ENCODE measurements around the gene FHL2. TPM values are rescaled to one million over a fixed set of nuclear protein-coding genes. Genes with fewer than 3 reads are reported as not detected.
A peak's percentile ranks its signal among the peaks of the same experiment; 100 is the strongest.

FHL2 gene
- polyA plus RNA-seq, 1 donor (not counting 4 experiments of a cell fraction or from before 2014, with no cell fraction given), result 132 TPM

GRCh38 chr2:105445498-105445897 is 46.6 kb upstream of the FHL2 start:
- DNase-seq (ENCODE audit: low read depth, low spot score) (no peak), FAIRE-seq (no peak)
- TF ChIP-seq EZH2 (IDR thresholded peaks at IDR 0.05; ENCODE audit: low read length) (no peak), CTCF (optimal IDR thresholded peaks at IDR 0.05 in 1 of 3, IDR thresholded peaks at IDR 0.05 in 1 of 3, conservative IDR thresholded peaks at IDR 0.05 in 1 of 3; ENCODE audit: extremely low read depth in 1 of 3, insufficient read depth in 2 of 3, low read length in 3 of 3) (no peak)
- Histone ChIP-seq H3K4me3 (ENCODE audit: control insufficient read depth in 2 of 3, extremely low read depth in 1 of 3, insufficient read depth in 2 of 3, low read depth in 1 of 3, low read length in 3 of 3) (no peak overlapping the region), H4K20me1 (ENCODE audit: control insufficient read depth, extremely low read depth, insufficient read depth, low read length) (no peaks in the 10 kb centered on the region), H3K27me3 (ENCODE audit: control insufficient read depth, extremely low read depth, insufficient read depth, low read length) (no peaks in the 10 kb centered on the region), H3K9me1 (ENCODE audit: control insufficient read depth, extremely low read depth, insufficient read depth, low read length) (no peaks in the 10 kb centered on the region), H3K9me3 (ENCODE audit: control insufficient read depth, low read depth, low read length) (no peaks in the 10 kb centered on the region), H3K4me2 (ENCODE audit: control insufficient read depth, extremely low read depth, insufficient read depth, low read depth, low read length) (no peak overlapping the region), H3K79me2 (ENCODE audit: control insufficient read depth, insufficient read depth, low read length) (no peaks in the 10 kb centered on the region), H2AFZ (ENCODE audit: control insufficient read depth, low read length) (no peak overlapping the region), H3K4me1 (ENCODE audit: control insufficient read depth, extremely low read depth, insufficient read depth, low read length) (peaks cover 4% of the 10 kb centered on the region), H3K36me3 (ENCODE audit: control insufficient read depth in 2 of 2, extremely low read depth in 1 of 2, insufficient read depth in 2 of 2, low read length in 2 of 2) (no peaks in the 10 kb centered on the region), H3K9ac (ENCODE audit: control insufficient read depth, extremely low read depth, insufficient read depth, low read length) (no peak overlapping the region), H3K27ac (ENCODE audit: control insufficient read depth, insufficient read depth, low read length) (no peak overlapping the region)
- dilution Hi-C loops (cut with MboI; ENCODE audit: extremely low pct_ligation_motif_present, low sequenced_read_pairs), result no loop called here

GRCh38 chr2:105443617-105444598 is 45.1 kb upstream of the FHL2 start:
- FAIRE-seq, result no peak

More at GRCh38 chr2:105443617-105444598, 45.1 kb upstream of the FHL2 start:
- Histone ChIP-seq H2AFZ (ENCODE audit: control insufficient read depth, low read length) (no peak overlapping the region), H3K4me3 (ENCODE audit: control insufficient read depth in 2 of 3, extremely low read depth in 1 of 3, insufficient read depth in 2 of 3, low read depth in 1 of 3, low read length in 3 of 3) (no peak overlapping the region), H3K9ac (ENCODE audit: control insufficient read depth, extremely low read depth, insufficient read depth, low read length) (no peak overlapping the region), H3K36me3 (ENCODE audit: control insufficient read depth in 2 of 2, extremely low read depth in 1 of 2, insufficient read depth in 2 of 2, low read length in 2 of 2) (no peaks in the 10 kb centered on the region), H3K4me2 (ENCODE audit: control insufficient read depth, extremely low read depth, insufficient read depth, low read depth, low read length) (no peak overlapping the region), H3K27ac (ENCODE audit: control insufficient read depth, insufficient read depth, low read length) (no peak overlapping the region), H3K79me2 (ENCODE audit: control insufficient read depth, insufficient read depth, low read length) (no peaks in the 10 kb centered on the region), H3K9me1 (ENCODE audit: control insufficient read depth, extremely low read depth, insufficient read depth, low read length) (no peaks in the 10 kb centered on the region), H4K20me1 (ENCODE audit: control insufficient read depth, extremely low read depth, insufficient read depth, low read length) (no peaks in the 10 kb centered on the region), H3K9me3 (ENCODE audit: control insufficient read depth, low read depth, low read length) (no peaks in the 10 kb centered on the region), H3K27me3 (ENCODE audit: control insufficient read depth, extremely low read depth, insufficient read depth, low read length) (no peaks in the 10 kb centered on the region), H3K4me1 (ENCODE audit: control insufficient read depth, extremely low read depth, insufficient read depth, low read length) (peaks cover 4% of the 10 kb centered on the region)
- dilution Hi-C loops (cut with MboI; ENCODE audit: extremely low pct_ligation_motif_present, low sequenced_read_pairs), result no loop called here
- TF ChIP-seq CTCF (optimal IDR thresholded peaks at IDR 0.05 in 1 of 3, IDR thresholded peaks at IDR 0.05 in 1 of 3, conservative IDR thresholded peaks at IDR 0.05 in 1 of 3; ENCODE audit: extremely low read depth in 1 of 3, insufficient read depth in 2 of 3, low read length in 3 of 3) (peak in 1 of 3 experiments; percentile 7), EZH2 (IDR thresholded peaks at IDR 0.05; ENCODE audit: low read length) (no peak)
- DNase-seq (ENCODE audit: low read depth, low spot score), result no peak
